Activated gamma-delta T cell (primary cell): ENCODE data around the gene ADAM22.

Source experiments
- DNase-seq: peaks from one replicate; lab custom pipeline; 2025; lab: John Stamatoyannopoulos, UW

The ADAM22 gene

DNA sequence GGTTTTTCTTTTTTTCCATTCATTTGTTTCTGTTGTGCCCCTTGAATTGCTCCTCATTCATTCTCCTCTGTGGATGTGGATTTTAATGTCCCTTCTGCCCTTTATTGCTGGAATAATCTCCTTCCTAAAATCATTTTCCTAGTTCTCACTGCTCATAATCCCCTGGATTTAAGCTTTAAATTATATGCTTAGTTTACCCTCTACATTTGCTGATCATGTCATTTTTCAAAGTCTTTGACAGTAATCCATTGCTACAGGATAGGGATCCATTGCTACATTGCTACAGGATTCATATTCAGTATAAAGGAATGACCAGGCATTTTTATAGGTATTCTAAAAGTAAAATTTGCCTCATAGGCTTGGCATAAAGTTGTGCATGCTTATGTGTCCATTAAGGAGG is 14.3 kb downstream of the ADAM22 start:
- no peak for DNase-seq

DNA sequence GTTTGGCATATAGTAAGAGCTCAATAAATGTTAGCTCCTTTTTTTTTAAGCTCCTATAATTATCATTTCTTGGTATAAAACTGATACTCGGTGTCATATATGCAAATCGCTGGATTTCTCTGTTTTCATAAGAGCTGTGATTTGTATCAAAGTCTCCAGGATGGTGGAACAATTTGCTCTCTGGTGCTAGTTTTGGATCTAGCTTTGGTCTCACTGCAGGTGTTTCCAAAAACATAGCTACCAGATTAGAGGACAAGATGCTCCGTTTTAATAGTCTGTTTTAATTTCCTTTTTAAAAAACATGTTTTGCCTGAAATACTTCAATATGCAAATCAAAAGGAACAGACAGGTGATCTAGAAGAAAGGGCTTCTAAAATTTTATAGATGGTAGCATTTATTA is 25.3 kb downstream of the ADAM22 start:
- DNase-seq: no peak

DNA sequence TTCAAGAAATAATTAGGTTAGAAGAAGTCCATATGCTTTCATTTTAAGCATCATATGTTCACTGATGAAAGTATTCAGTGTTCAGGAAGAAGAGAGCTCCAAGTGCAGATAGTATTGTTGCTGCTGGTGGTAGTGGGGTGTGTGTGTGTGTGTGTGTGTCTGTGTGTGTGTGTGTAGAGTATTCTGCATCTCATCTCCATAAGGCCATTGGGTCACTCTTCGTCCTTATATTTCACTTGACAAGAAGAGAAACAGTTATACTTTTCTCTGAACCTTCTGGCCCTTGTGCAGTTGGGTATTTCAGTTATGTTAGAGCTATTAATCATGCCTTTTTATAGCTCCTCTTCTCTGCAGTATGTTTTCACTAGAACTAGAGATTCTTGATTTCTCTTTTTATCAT is 26.2 kb downstream of the ADAM22 start:
- no peak for DNase-seq

DNA sequence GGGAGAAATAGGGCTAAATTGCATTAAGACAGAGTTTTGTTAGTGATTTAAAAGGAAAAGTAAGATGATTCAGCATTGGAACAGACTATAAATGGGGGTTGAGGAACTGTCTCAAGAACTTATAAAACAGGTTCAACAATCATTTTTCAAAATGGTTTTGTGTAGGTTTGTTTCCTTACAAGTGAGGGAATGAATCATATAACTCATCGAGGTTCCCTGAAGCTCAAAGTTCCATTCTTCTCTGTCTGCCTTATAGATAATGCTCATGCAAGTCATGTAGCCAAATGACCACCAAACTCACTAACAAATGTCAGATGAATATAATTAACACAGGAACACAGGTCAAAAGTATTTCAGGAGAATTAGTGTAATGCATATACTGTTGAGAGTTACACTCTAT is 27.7 kb downstream of the ADAM22 start:
- DNase-seq: no peak

DNA sequence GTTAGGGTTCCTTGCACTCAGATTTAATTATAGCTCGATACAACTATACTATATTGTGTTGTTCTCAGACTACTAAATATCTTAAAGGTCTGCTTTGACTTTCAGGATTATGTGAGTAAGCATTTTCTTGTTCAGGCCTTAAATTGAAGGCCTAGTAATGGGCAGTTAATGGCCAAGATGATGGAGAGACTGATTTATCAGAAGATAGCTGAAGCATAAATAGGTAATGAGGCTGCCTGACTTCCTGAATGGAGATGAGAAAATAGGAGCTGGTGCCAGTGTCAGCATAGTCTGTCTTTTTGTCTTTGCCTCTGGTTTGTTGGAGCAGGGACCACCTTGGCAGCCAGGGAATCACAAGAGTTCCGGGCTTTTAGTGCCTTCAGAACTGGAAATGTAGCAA is 32.2 kb downstream of the ADAM22 start:
- no peak for DNase-seq

DNA sequence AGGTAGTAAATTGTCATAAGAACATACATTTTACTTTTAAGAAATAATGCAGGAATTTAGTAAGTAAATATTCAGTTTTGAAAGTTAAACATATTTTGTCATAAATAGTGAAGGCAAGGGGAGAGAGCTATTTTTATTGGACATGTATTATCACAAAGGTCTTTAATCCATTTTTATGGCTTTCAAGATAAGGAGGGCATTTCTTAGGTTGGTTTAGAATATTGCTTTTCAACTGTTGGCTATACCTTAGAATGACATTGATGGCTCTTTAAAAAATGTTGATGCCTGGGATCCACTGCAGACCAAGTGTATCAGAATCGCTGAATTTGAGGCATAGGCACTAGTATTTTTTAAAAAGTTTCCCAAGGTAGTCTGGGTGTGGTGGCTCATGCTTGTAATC is 34.0 kb downstream of the ADAM22 start:
- no peak for DNase-seq

DNA sequence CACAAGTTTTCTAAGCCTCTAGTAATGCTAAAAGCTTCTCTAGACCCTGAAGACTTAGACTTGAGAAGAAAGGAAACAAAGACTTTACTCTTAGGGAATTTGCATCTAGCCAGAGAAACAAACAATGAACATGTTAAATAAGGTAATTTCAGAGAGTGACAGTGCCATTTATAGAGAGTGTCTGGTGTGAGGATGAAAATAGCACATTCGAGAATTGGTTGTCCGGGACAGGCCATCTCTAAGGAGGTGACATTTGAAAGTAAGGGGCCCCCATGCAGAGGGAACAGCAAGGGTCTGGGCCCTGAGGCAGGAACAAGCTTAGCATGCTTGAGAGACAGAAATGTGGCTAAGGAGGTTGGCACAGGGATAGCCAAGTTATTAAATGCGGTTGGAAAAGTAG is 48.1 kb downstream of the ADAM22 start:
- no peak for DNase-seq

DNA sequence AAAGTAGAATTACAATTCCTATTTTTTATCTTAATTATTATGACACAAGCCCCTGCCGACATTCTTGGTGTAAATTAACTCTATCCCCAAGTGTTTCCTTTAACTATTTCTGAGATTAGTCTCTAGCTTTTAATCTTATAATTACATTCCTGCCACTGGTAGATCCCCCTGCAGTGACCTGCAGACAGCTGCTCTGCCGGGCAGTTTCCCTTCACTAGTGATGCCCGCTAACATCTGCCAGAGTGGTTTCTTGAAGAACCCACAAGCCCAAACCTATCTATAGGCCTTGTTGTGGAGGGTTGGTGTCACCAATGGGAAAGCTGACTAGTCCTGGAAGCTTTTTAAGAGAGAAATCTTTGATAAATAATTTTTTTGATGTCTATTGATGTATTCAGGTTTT is 50.0 kb downstream of the ADAM22 start:
- no peak for DNase-seq

DNA sequence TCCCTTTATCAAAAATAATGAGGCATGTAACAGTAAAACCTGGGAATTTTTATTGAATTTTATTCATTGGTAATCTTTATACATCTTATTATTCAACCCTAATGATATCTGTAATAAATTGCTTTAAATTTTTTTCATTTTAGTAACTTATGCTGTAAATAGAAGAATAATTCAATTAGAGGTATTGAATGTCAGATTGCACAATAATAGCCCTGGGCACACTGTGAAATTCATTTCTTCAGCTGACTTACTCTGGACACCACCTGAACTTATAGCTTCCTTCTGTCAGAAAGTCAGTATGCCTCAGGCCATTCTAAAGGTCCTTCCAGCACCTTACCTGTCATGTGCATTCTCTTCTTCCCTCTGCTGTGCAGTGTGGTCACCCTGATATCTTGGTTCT is 59.2 kb downstream of the ADAM22 start:
- DNase-seq: no peak

DNA sequence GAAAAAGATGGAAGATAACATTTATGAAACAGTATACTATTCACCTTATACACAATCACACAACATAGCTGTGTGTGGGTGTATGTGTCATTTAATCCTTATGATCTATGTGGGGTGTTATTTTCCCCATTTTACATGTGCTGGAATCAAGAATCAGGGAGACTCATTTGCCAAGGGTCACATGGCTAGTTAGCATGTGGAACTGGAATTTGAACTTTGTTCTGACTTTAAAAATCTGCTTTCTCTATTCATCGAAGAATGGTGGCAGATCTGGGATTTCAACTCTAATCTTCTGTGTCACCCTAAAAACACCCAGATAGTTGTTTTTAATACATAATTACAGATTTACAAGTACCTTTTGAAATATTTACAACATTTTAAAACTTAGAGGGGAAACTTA is 65.2 kb downstream of the ADAM22 start:
- no peak for DNase-seq

DNA sequence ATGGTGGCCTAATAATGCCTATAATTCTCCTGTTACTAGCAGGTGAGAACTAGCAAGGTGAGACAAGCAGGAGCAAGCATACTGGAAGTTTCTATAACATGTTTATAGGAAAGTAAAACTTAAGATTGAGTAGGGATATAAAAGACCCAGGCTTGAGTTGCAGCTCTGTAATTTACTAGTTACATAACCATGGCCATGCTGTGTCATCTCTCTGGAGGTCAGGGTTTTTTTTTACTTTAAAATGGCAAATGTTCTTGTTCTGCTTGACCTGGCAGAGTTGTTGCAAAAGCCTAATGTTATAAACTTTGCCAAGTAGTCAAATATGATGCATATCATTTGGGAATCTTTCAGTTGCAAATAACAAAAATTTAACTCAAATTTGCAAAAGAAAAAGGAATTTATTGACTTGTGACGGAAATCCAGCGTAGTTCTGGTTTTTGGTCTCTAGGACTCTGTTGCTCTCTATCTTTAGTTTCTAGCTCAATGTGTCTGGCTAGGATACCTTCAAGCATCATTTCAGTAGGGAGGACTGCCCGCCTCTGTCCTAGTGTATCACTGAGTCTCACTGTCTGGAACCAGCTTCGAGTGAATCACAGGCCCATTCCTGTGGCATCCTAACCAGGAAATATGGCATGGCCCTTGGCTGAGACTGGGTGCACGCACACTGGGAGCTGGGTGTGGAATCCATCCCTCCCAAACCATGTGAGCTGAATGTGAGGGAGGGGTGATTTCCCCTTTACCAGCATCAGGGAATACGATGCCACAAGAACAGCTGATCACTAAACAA is 67.9 kb downstream of the ADAM22 start:
- DNase-seq: no peak

DNA sequence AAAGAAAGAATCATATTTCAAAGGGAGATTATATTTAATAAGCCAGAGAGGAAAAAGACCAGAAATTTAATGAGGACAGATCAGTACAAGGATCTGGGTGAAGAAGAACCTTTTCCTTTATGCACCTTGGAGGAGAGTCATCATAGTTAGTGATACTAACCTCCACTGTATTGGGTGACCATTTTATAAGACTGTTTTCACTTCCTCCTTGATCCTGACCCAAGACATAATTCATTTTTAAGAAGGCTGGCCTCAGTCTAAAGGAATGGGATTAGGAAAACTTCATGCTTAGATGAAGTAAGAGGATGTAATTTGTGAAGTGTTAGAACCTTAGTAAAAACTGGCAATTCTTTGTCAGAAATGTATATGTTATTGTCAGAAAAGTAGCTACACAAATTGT is 68.6 kb downstream of the ADAM22 start:
- DNase-seq: no peak

DNA sequence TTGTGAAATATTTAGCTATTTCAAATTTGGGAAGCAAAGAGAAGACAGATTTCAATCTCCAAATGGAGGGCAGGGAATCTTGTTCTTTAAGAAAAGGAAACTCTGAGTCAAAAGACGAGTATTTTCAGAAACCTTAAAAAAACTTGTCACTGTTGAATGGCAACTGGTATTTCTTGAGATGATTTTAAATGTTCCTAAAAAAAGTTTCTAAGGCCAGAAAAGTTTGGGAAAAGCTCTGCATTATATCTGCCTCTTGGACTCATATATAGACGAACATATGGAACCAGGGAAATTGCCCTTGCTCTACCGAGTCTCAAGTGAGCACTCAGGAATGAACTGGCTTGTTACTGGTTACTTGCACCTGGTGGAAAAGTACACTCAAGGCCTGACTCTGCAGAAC is 69.5 kb downstream of the ADAM22 start:
- DNase-seq: no peak

DNA sequence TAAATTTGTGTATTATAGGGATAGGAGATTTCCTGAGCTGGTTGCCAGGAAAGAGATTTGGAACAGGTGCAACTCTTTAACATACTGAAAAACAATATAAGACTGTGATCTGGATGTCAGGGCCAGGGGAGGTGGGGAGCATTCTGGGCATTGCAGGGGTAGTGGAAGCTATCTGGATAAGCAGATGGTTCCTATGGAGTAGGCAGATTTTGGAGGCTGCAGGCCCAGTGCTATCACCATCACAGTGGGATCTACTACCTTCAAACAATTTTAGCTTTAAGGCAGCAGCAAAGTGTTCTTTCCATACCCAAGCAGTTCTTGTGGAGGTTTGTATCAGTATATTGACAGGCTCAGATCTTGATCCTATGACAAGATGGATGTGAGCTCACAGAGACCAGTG is 71.1 kb downstream of the ADAM22 start:
- no peak for DNase-seq

DNA sequence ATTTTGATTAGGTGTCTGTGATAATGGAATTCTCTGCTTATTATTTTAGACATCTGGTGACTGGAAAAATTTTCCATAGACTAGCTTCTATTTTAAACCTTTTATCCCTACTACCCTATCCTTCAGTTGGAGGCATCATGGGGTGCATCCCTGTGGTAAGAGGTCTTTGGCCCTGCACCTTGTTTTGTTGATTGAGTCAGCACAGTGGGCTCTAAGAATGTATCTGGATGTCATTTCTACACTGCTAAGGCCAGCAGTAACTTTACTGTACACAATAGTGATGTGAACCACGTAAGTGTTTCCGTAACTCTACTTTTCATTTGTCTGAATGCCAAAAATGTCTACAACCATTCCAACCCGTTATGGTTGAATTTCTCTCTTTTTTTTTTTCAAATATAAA is 75.6 kb downstream of the ADAM22 start:
- DNase-seq: no peak

DNA sequence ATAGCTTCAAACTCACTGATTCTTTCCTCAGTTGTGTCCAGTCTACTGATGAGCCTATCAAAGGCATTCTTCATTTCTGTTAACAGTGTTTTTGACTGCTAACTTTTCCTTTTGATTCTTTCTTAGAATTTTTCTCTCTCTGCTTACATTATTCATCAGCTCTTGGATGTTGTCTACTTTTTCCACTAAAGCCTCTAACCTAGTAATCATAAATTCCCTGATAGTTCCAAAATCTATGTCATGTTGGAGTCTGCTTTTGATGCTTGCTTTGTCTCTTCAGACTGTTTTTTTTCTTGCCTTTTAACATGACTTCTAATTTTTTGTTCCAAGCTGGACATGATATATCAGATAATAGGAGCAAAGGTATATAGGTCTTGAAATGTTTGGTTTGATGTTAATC is 78.0 kb downstream of the ADAM22 start:
- DNase-seq: no peak

DNA sequence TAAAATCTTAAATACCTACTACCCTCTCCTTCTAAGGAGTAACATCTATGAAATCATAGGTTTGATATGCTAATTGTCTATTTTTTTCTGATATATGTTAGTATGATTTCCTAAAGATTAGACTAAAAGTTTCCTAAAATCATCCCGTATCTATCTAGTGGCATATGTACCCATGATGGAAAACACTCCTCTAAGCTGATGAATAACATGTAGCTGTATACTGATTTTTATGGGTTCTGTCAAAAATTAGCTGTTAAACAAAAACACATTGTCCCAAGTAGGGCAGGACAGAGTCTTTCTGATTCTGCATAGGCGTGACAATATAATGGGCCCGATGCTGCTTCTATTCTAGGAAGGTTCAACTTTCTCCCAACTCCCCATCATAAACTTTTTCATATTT is 79.9 kb downstream of the ADAM22 start:
- DNase-seq: no peak

DNA sequence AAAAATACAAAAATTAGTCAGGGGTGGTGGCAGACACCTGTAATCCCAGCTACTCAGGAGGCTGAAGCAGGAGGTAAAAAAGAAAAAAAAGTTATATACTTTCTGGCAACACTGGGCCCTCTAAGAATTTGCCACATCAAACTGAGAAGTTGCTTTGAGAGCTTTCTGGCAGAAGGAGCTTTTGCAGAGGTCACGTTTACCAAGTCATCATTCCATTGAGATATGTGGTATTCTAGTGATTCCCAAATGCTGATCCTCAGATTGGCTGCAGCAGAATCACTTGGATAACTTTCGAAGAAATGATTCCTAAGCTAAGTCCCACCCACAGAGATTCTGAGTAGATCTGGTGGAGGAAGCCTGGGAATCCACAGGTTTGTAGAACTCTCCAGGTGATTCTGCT is 80.5 kb downstream of the ADAM22 start:
- DNase-seq: no peak

DNA sequence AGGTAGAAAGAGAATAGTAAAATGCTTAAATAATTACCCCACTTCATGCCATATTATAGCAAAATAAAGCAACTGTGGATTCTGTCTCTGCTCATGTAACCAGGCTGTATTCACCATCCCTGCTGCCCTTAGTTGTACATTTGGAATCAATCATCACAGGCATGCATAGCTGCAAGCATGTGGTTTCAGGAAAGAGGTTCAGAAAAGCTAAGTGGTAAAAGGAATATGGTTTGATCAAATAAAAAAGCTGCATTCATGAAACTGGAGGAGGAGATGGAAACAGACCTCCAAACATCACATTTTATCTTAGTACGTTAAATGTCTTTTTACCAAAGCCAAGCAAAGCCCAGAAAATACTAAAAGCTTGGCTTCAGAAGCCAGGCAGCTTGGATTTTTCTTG is 81.3 kb downstream of the ADAM22 start:
- DNase-seq: no peak

DNA sequence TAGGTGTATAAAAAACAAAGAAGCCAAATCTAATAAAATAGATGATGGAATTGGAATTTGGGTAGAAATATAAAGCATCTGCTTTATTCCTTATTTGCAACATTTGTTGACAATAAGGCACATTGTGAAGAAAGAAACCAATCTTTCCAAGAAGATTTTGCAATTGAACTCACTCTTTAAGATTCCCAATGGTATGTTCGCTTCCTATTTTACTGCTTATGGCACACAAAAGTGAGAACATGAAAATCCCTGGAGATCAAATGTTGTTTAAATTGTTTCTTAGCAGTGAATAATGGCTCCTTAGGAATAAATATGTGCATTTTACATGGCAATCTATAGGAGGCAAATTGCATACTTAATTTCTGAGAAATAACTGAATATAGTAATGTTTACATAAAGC is 84.5 kb downstream of the ADAM22 start:
- no peak for DNase-seq

DNA sequence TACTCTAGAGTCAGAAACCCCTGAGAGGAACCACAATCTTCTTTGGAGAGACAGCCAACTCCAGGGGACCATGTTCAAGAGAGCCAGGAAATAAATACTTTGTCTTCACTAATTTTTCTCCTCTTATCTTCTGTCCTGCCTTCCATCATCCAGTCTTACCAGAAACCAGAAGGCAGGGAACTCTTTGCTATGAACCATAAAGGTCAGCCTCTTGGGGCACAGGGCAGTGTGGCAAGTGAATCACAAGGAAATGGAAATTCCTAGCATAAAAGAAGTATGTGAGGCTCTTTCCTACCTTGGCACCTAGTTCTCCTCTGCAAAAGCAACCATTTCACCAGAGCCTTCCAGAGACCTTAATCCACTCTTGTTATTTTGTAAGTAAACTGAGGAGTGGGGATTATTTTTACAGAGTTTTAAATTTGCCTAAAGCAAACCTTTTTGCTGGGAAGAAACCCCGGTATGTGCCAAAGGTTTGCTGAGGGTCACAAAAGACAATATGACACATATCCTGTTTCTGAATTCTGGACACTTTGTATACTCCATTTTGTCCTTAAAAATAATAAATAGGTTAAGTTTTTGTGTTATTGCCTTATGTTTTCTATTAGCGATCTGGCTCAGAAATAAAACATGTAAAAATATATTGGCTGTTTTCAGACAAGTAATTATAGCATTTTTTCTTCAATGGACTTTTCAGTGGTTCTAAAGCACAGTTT is 87.1 kb downstream of the ADAM22 start:
- no peak for DNase-seq

DNA sequence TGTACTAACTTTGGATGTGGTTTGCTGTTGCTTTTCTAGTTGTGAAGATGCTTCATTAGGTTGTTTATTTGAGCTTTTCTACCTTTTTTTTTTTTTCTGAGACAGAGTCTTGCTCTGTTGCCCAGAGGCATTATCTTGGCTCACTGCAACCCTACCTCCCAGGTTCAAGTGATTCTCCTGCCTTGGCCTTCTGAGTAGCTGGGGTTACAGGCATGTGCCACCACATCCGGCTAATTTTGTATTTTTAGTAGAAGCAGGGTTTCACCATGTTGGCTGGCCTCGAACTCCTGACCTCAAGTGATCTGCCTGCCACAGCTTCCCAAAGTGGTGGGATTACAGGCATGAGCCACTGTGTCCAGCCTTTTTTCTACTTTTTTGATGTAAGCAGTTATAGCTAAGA is 93.7 kb downstream of the ADAM22 start:
- DNase-seq: no peak

DNA sequence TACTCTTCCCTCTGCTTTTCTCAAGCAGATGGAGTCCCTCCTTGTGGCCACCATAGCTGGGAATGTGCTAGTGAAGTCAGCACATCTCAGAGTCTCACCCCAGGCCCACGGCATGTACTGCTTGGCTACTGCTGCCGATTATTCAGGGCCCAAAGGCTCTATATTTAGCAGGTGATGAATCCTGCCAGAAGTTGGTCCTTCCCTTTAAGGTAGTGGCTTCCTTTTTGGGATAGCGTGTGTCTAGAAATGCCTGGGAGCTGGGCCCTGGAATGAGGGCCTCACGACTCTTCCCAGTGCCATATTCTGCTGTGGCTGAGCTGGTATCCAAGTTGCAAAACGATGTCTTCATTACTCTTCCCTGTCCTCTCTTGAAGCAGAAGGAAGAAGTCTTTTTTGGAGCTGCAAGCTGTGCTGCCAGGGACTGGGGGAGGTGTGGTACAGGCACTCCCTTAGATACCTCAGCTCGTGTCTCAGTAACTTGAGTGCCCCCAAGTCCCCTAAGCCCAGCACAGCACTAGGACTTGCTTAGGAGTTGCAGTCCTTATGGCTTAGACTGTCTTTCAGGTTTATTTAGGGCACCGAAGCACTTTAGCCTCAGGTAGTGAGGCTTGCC is 100.1 kb downstream of the ADAM22 start:
- DNase-seq: no peak
